ENCODE results near the gene NETO1.

Gene NETO1

GRCh38 chr18:72799106-72799505, 68.7 kb downstream of the NETO1 start (continued):
- TF ChIP-seq, protein P1, sequence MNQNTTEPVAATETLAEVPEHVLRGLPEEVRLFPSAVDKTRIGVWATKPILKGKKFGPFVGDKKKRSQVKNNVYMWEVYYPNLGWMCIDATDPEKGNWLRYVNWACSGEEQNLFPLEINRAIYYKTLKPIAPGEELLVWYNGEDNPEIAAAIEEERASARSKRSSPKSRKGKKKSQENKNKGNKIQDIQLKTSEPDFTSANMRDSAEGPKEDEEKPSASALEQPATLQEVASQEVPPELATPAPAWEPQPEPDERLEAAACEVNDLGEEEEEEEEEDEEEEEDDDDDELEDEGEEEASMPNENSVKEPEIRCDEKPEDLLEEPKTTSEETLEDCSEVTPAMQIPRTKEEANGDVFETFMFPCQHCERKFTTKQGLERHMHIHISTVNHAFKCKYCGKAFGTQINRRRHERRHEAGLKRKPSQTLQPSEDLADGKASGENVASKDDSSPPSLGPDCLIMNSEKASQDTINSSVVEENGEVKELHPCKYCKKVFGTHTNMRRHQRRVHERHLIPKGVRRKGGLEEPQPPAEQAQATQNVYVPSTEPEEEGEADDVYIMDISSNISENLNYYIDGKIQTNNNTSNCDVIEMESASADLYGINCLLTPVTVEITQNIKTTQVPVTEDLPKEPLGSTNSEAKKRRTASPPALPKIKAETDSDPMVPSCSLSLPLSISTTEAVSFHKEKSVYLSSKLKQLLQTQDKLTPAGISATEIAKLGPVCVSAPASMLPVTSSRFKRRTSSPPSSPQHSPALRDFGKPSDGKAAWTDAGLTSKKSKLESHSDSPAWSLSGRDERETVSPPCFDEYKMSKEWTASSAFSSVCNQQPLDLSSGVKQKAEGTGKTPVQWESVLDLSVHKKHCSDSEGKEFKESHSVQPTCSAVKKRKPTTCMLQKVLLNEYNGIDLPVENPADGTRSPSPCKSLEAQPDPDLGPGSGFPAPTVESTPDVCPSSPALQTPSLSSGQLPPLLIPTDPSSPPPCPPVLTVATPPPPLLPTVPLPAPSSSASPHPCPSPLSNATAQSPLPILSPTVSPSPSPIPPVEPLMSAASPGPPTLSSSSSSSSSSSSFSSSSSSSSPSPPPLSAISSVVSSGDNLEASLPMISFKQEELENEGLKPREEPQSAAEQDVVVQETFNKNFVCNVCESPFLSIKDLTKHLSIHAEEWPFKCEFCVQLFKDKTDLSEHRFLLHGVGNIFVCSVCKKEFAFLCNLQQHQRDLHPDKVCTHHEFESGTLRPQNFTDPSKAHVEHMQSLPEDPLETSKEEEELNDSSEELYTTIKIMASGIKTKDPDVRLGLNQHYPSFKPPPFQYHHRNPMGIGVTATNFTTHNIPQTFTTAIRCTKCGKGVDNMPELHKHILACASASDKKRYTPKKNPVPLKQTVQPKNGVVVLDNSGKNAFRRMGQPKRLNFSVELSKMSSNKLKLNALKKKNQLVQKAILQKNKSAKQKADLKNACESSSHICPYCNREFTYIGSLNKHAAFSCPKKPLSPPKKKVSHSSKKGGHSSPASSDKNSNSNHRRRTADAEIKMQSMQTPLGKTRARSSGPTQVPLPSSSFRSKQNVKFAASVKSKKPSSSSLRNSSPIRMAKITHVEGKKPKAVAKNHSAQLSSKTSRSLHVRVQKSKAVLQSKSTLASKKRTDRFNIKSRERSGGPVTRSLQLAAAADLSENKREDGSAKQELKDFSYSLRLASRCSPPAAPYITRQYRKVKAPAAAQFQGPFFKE (tag by site-specific recombination; IDR thresholded peaks at IDR 0.05; ENCODE audit: borderline replicate concordance), result no peak
- no peak for TF ChIP-seq KLF7 (tag by site-specific recombination; IDR thresholded peaks at IDR 0.05; ENCODE audit: borderline replicate concordance)
- TF ChIP-seq, protein P2, sequence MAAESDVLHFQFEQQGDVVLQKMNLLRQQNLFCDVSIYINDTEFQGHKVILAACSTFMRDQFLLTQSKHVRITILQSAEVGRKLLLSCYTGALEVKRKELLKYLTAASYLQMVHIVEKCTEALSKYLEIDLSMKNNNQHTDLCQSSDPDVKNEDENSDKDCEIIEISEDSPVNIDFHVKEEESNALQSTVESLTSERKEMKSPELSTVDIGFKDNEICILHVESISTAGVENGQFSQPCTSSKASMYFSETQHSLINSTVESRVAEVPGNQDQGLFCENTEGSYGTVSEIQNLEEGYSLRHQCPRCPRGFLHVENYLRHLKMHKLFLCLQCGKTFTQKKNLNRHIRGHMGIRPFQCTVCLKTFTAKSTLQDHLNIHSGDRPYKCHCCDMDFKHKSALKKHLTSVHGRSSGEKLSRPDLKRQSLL (tag by site-specific recombination; IDR thresholded peaks at IDR 0.05), result no peak
- TF ChIP-seq ZNF433 (tag by site-specific recombination; IDR thresholded peaks at IDR 0.05; ENCODE audit: low read depth), result no peak
- no peak for TF ChIP-seq ZNF311 (tag by site-specific recombination; IDR thresholded peaks at IDR 0.05; ENCODE audit: borderline replicate concordance)
- TF ChIP-seq ZSCAN16 (tag by site-specific recombination; IDR thresholded peaks at IDR 0.05), result no peak
- TF ChIP-seq, protein P3, sequence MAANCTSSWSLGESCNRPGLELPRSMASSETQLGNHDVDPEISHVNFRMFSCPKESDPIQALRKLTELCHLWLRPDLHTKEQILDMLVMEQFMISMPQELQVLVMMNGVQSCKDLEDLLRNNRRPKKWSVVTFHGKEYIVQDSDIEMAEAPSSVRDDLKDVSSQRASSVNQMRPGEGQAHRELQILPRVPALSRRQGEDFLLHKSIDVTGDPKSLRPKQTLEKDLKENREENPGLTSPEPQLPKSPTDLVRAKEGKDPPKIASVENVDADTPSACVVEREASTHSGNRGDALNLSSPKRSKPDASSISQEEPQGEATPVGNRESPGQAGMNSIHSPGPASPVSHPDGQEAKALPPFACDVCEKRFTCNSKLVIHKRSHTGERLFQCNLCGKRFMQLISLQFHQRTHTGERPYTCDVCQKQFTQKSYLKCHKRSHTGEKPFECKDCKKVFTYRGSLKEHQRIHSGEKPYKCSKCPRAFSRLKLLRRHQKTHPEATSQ (tag by site-specific recombination; IDR thresholded peaks at IDR 0.05), result no peak
- TF ChIP-seq ZNF302 (tag by site-specific recombination; IDR thresholded peaks at IDR 0.05; ENCODE audit: low read depth), result no peak

GRCh38 chr18:72783530-72783929, 84.3 kb downstream of the NETO1 start:
- H3K36me3 ChIP-seq (ENCODE audit: control insufficient read depth in 2 of 2, insufficient read depth in 1 of 2, low read length in 2 of 2), result no peaks in the 10 kb centered on the region
- TF ChIP-seq ZNF660 (tag by site-specific recombination; IDR thresholded peaks at IDR 0.05) (no peak), ZNF707 (tag by site-specific recombination; IDR thresholded peaks at IDR 0.05) (no peak)
- TF ChIP-seq, protein P4, sequence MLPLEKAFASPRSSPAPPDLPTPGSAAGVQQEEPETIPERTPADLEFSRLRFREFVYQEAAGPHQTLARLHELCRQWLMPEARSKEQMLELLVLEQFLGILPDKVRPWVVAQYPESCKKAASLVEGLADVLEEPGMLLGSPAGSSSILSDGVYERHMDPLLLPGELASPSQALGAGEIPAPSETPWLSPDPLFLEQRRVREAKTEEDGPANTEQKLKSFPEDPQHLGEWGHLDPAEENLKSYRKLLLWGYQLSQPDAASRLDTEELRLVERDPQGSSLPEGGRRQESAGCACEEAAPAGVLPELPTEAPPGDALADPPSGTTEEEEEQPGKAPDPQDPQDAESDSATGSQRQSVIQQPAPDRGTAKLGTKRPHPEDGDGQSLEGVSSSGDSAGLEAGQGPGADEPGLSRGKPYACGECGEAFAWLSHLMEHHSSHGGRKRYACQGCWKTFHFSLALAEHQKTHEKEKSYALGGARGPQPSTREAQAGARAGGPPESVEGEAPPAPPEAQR (tag by site-specific recombination; IDR thresholded peaks at IDR 0.05), result no peak
- ChIA-PET POLR2A (no interaction called here), CTCF (interaction anchor here (1.2 kb wide), 1 partner anchor 21 kb away, joined by 4 read pairs; no protein-coding TSS in a partner anchor)
- no peaks in the 10 kb centered on the region for H3K4me1 ChIP-seq (ENCODE audit: control insufficient read depth, insufficient read depth, low read length)
- no peak overlapping the region for H3K27ac ChIP-seq (ENCODE audit: extremely low read depth, low read depth, low read length)
- no peaks in the 10 kb centered on the region for H3K9me3 ChIP-seq (ENCODE audit: control insufficient read depth, insufficient read depth, low read depth, low read length)
- no peak overlapping the region for H3K4me3 ChIP-seq (ENCODE audit: low read depth, low read length)

DNA sequence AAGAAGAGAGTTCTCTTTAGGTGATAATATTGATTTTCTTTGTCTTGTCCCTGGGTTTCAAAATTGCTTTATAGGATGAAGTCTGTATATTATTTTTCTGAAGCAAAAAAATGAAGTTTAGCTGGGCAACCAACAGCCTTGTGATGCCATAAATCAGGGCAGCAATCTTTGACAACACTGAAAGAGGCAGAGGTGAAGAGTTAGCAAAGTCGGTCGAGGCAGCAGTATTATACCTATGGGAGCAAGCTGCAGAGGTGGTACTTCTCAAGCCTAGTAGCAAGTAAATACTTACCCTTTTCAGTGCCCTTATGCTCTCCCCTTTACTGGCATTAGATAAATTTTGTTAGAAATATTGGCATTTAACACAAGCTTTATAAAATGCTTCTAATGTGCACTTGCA, 92.9 kb downstream of the NETO1 start:
- POLR2A ChIA-PET, result no interaction called here
- Histone ChIP-seq H3K36me3 (ENCODE audit: control insufficient read depth in 2 of 2, insufficient read depth in 1 of 2, low read length in 2 of 2) (no peaks in the 10 kb centered on the region), H3K4me1 (ENCODE audit: control insufficient read depth, insufficient read depth, low read length) (no peaks in the 10 kb centered on the region), H3K27ac (ENCODE audit: extremely low read depth, low read depth, low read length) (no peak overlapping the region), H3K4me3 (ENCODE audit: low read depth, low read length) (no peak overlapping the region), H3K9me3 (ENCODE audit: control insufficient read depth, insufficient read depth, low read depth, low read length) (no peaks in the 10 kb centered on the region)
- CTCF ChIA-PET, result interaction anchor here (0.6 kb wide), 1 partner anchor 1305 kb away, joined by 3 read pairs; no protein-coding TSS in a partner anchor
- TF ChIP-seq MEIS1 (CRISPR knock-in tag; IDR thresholded peaks at IDR 0.05; ENCODE audit: borderline replicate concordance) (no peak), PBX3 (CRISPR knock-in tag; IDR thresholded peaks at IDR 0.05) (no peak), KLF1 (tag by site-specific recombination; IDR thresholded peaks at IDR 0.05) (no peak), ZNF362 (tag by site-specific recombination; IDR thresholded peaks at IDR 0.05) (no peak), ZNF449 (tag by site-specific recombination; IDR thresholded peaks at IDR 0.05) (no peak)
- TF ChIP-seq, protein P5, sequence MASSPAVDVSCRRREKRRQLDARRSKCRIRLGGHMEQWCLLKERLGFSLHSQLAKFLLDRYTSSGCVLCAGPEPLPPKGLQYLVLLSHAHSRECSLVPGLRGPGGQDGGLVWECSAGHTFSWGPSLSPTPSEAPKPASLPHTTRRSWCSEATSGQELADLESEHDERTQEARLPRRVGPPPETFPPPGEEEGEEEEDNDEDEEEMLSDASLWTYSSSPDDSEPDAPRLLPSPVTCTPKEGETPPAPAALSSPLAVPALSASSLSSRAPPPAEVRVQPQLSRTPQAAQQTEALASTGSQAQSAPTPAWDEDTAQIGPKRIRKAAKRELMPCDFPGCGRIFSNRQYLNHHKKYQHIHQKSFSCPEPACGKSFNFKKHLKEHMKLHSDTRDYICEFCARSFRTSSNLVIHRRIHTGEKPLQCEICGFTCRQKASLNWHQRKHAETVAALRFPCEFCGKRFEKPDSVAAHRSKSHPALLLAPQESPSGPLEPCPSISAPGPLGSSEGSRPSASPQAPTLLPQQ (tag by site-specific recombination; IDR thresholded peaks at IDR 0.05), result no peak

All from HEK293 (cell line).